ENCODE measurements around the gene INPP5A. TPM values are rescaled to one million over a fixed set of nuclear protein-coding genes. Genes with fewer than 3 reads are reported as not detected.
A peak's percentile ranks its signal among the peaks of the same experiment; 100 is the strongest.

INPP5A gene
- total RNA-seq, 1 donor from 2014 or later: 14.2 TPM

DNA sequence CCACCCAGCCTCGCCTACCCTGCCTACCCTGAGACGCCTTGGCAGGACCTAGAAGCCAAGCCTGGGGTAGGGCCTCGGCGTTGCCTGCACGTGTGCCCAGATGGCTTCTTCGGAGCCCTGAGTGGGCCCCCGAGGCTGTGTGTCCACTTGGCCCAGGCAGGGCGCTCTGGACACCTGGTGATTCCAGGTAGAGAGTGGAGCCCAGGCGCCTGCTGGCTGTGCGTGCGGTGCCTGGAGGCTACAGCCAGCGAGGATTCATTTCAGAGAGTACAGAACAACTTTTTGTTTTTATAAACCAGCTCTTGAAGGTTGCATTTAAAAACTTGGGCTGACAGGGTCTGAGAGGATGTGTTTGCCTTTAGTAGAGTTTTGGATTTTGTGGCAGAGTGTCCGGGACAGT is 208.4 kb downstream of the INPP5A start:
- Mint-ChIP-seq H3K4me3 (no peak overlapping the region), H3K27ac (no peak overlapping the region), H3K27me3 (ENCODE audit: insufficient read depth, low read depth) (peaks cover 28% of the 10 kb centered on the region), H3K36me3 (peaks cover 3% of the 10 kb centered on the region), H3K9me3 (no peaks in the 10 kb centered on the region), H3K4me1 (peaks cover 43% of the 10 kb centered on the region)
- no peak overlapping the region for H3K4me3 ChIP-seq
- no peak for DNase-seq (ENCODE audit: low spot score)
- H3K79me2 ChIP-seq (ENCODE audit: low read depth): no peaks in the 10 kb centered on the region
- peaks cover 93% of the 10 kb centered on the region for H4K20me1 ChIP-seq (ENCODE audit: low read depth)
- H3K9ac ChIP-seq: no peak overlapping the region
- H3K4me1 ChIP-seq: peaks cover 29% of the 10 kb centered on the region
- H3F3A ChIP-seq (ENCODE audit: low read depth): peaks cover 30% of the 10 kb centered on the region
- no peak overlapping the region for H3K27ac ChIP-seq
- H3K9me3 ChIP-seq (ENCODE audit: low read depth): no peaks in the 10 kb centered on the region
- H3K4me2 ChIP-seq: peak overlapping the region; percentile 70
- no peaks in the 10 kb centered on the region for H3K36me3 ChIP-seq
- peaks cover 87% of the 10 kb centered on the region for H3K27me3 ChIP-seq
- H2AFZ ChIP-seq (replicated peaks): no peak overlapping the region
- TF ChIP-seq EZH2phosphoT487 (IDR thresholded peaks at IDR 0.05): no peak
- TF ChIP-seq, protein P1, sequence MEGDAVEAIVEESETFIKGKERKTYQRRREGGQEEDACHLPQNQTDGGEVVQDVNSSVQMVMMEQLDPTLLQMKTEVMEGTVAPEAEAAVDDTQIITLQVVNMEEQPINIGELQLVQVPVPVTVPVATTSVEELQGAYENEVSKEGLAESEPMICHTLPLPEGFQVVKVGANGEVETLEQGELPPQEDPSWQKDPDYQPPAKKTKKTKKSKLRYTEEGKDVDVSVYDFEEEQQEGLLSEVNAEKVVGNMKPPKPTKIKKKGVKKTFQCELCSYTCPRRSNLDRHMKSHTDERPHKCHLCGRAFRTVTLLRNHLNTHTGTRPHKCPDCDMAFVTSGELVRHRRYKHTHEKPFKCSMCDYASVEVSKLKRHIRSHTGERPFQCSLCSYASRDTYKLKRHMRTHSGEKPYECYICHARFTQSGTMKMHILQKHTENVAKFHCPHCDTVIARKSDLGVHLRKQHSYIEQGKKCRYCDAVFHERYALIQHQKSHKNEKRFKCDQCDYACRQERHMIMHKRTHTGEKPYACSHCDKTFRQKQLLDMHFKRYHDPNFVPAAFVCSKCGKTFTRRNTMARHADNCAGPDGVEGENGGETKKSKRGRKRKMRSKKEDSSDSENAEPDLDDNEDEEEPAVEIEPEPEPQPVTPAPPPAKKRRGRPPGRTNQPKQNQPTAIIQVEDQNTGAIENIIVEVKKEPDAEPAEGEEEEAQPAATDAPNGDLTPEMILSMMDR (IDR thresholded peaks at IDR 0.05): no peak
- no peak for TF ChIP-seq EZH2 (IDR thresholded peaks at IDR 0.05)

DNA sequence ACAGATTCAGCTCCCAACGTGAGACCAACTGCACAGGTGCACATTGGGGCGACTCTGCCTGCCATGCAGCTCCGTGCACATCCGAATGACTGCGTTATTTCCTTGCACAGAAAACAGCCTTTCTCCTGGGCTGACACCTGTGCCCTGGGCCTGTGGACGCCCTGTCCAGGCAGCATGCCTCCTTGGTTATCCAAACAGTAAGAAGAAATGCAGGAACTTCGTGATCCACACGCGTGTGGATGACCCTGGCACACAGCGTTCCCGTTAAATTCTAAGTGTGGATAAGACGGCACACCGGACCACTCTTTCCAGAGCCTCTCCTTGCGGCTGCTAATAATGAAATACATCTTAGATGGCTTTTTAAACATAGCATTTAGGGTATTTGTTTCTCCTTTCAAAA is 208.8 kb downstream of the INPP5A start:
- H3K27me3 ChIP-seq: peaks cover 83% of the 10 kb centered on the region
- H3K9me3 Mint-ChIP-seq: no peaks in the 10 kb centered on the region
- H3K4me3 ChIP-seq: peak overlapping the region; percentile 1
- peaks cover 24% of the 10 kb centered on the region for H3K27me3 Mint-ChIP-seq (ENCODE audit: insufficient read depth, low read depth)
- no peaks in the 10 kb centered on the region for H3K9me3 ChIP-seq (ENCODE audit: low read depth)
- DNase-seq (ENCODE audit: low spot score): no peak
- no peaks in the 10 kb centered on the region for H3K79me2 ChIP-seq (ENCODE audit: low read depth)
- peaks cover 30% of the 10 kb centered on the region for H3F3A ChIP-seq (ENCODE audit: low read depth)
- H3K27ac Mint-ChIP-seq: no peak overlapping the region
- H4K20me1 ChIP-seq (ENCODE audit: low read depth): peaks cover 91% of the 10 kb centered on the region
- H3K4me3 Mint-ChIP-seq: no peak overlapping the region
- H3K4me2 ChIP-seq: peak overlapping the region; percentile 70
- H3K9ac ChIP-seq: no peak overlapping the region
- no peaks in the 10 kb centered on the region for H3K36me3 ChIP-seq
- H2AFZ ChIP-seq (replicated peaks): no peak overlapping the region
- H3K4me1 ChIP-seq: peaks cover 29% of the 10 kb centered on the region
- H3K36me3 Mint-ChIP-seq: peaks cover 3% of the 10 kb centered on the region
- H3K27ac ChIP-seq: peak overlapping the region; percentile 59
- TF ChIP-seq, protein P1 (IDR thresholded peaks at IDR 0.05): no peak
- TF ChIP-seq EZH2phosphoT487 (IDR thresholded peaks at IDR 0.05) (no peak), EZH2 (IDR thresholded peaks at IDR 0.05) (no peak)
- peaks cover 43% of the 10 kb centered on the region for H3K4me1 Mint-ChIP-seq

DNA sequence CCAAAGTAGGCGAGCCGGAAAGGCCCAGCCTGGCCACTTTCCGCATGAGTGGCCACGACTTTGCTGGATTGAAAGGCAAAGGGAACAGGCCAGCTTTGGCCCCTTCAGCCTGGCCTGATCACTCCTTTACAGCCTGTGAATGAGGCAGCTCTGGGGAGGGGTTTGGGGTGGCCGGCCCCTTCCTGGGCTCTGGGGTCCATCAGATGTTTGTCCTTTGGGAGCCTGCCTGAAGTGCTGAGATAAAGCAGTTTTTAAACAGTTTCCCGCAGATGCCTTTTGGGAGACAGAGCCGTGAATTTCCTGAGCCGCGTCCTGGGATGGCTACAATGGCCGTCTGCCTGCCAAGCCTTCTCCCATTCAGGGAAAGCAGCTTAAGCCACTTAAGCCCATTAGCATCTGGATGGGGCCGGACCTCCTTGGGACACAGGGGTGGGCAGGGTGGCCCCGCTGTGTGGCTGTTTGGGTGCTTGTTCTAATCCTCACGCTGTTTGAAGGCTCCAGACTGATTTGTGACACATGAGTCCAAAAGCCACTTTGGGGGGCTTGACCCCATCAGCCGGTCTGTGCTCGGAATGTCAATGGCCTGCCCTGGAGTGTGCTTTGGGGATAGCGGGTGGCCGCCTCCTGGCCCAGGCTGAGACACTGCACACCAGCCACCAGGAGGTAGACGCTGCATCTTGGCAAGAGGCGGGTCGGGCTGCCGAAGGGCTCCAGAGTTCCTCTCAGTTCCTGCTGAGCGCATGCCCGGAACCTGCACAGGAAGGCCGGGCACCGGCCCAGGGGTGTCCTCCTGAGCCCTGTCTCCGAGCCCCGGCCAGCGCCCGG is 209.4 kb downstream of the INPP5A start:
- Histone ChIP-seq H3K4me3 (peak overlapping the region; percentile 1), H2AFZ (replicated peaks) (no peak overlapping the region), H3F3A (ENCODE audit: low read depth) (peaks cover 30% of the 10 kb centered on the region), H3K4me2 (peak overlapping the region; percentile 70), H3K36me3 (no peaks in the 10 kb centered on the region), H3K27ac (peak overlapping the region; percentile 59), H3K4me1 (peaks cover 28% of the 10 kb centered on the region), H3K9me3 (ENCODE audit: low read depth) (no peaks in the 10 kb centered on the region), H4K20me1 (ENCODE audit: low read depth) (peaks cover 85% of the 10 kb centered on the region), H3K9ac (no peak overlapping the region), H3K27me3 (peaks cover 77% of the 10 kb centered on the region), H3K79me2 (ENCODE audit: low read depth) (no peaks in the 10 kb centered on the region)
- peak; percentile 90 for DNase-seq (ENCODE audit: low spot score)
- Mint-ChIP-seq H3K4me1 (peaks cover 41% of the 10 kb centered on the region), H3K36me3 (peaks cover 3% of the 10 kb centered on the region), H3K27me3 (ENCODE audit: insufficient read depth, low read depth) (peaks cover 20% of the 10 kb centered on the region), H3K27ac (no peak overlapping the region), H3K9me3 (no peaks in the 10 kb centered on the region), H3K4me3 (no peak overlapping the region)
- peak; percentile 31 for TF ChIP-seq EZH2 (IDR thresholded peaks at IDR 0.05)
- TF ChIP-seq EZH2phosphoT487 (IDR thresholded peaks at IDR 0.05): peak; percentile 88
- TF ChIP-seq, protein P1 (IDR thresholded peaks at IDR 0.05): peak; percentile 20
